PFSK-1 (cell line): Measurements from ENCODE around the gene ATP5F1E.

Experiments
- FOXP2 ChIP-seq: optimal IDR thresholded peaks from 2 replicates; pipeline ENCODE3; 2011; ENCODE audit warnings: borderline replicate concordance, control low read depth, inconsistent platforms; ENCODE audit not compliant: insufficient read depth; ENCODE audit errors: extremely low read length, extremely low read depth
- POLR2AphosphoS5 ChIP-seq: IDR thresholded peaks from 2 replicates; pipeline ENCODE4 v1.6.1; 2012; ENCODE audit warnings: low read depth, mild to moderate bottlenecking, control low read depth, low read length, moderate library complexity
- REST ChIP-seq, 2 experiments: IDR thresholded peaks; 2 replicates each; pipeline versions ENCODE4 v1.6.1 to v1.8.0; 2011 to 2012; ENCODE audit warnings: low read depth in 2 of 2, low read length in 2 of 2, control low read depth in 1 of 2, inconsistent platforms in 1 of 2, mild to moderate bottlenecking in 1 of 2, moderate library complexity in 1 of 2; ENCODE audit not compliant: insufficient read depth in 1 of 2
- SIN3A ChIP-seq: IDR thresholded peaks from 2 replicates; pipeline ENCODE4 v1.6.1; 2012; ENCODE audit warnings: mild to moderate bottlenecking, low read length, moderate library complexity, borderline replicate concordance; ENCODE audit not compliant: insufficient read depth
- TAF1 ChIP-seq: IDR thresholded peaks from 2 replicates; pipeline ENCODE4 v1.6.1; 2012; ENCODE audit warnings: low read length, control low read depth, borderline replicate concordance; ENCODE audit not compliant: insufficient read depth

GRCh38 chr20:59039233-59039632, 7.1 kb upstream of the ATP5F1E start:
- TF ChIP-seq REST (IDR thresholded peaks at IDR 0.05; ENCODE audit: insufficient read depth in 1 of 2, low read depth in 2 of 2, low read length in 2 of 2), result no peak
- TF ChIP-seq POLR2AphosphoS5, result no peak
- TF ChIP-seq SIN3A, result no peak
- TF ChIP-seq TAF1, result no peak
- no peak for TF ChIP-seq FOXP2
